ENCODE results near the gene TAF10. TPM values are rescaled to one million over a fixed set of nuclear protein-coding genes. Genes with fewer than 3 reads are reported as not detected.

Gene TAF10
- total RNA-seq, 1 donor from 2014 or later: 15.4 TPM

Other genes with a start within 250 kb of the TAF10 start
- 18.1 TPM for gene SMPD1, start 221.7 kb downstream of the TAF10 start, total RNA-seq (ENCODE audit: insufficient read depth, low replicate concordance)
- gene APBB1, start 193.1 kb downstream of the TAF10 start, total RNA-seq (ENCODE audit: insufficient read depth, low replicate concordance): 28.9 TPM
- gene HPX, start 171.2 kb downstream of the TAF10 start, total RNA-seq (ENCODE audit: insufficient read depth, low replicate concordance): 3.4 TPM
- 49.8 TPM for gene TRIM3, start 138.3 kb downstream of the TAF10 start, total RNA-seq (ENCODE audit: insufficient read depth, low replicate concordance)
- 33.2 TPM for gene ARFIP2, start 130.9 kb downstream of the TAF10 start, total RNA-seq (ENCODE audit: insufficient read depth, low replicate concordance)
- 26.7 TPM for gene TIMM10B, start 130.7 kb downstream of the TAF10 start, total RNA-seq (ENCODE audit: insufficient read depth, low replicate concordance)
- 9.1 TPM for gene DNHD1, start 114.9 kb downstream of the TAF10 start, total RNA-seq (ENCODE audit: insufficient read depth, low replicate concordance)
- 10.6 TPM for gene RRP8, start 8.6 kb downstream of the TAF10 start, total RNA-seq (ENCODE audit: insufficient read depth, low replicate concordance)
- gene ILK, start 8.4 kb downstream of the TAF10 start, total RNA-seq (ENCODE audit: insufficient read depth, low replicate concordance): 296 TPM
- 59.7 TPM for gene TPP1, start 7.2 kb upstream of the TAF10 start, total RNA-seq (ENCODE audit: insufficient read depth, low replicate concordance)
- 37.6 TPM for gene DCHS1, start 43.6 kb upstream of the TAF10 start, total RNA-seq (ENCODE audit: insufficient read depth, low replicate concordance)
- gene MRPL17, start 71.1 kb upstream of the TAF10 start, total RNA-seq (ENCODE audit: insufficient read depth, low replicate concordance): 55.4 TPM
- gene OR2AG2, start 159.8 kb upstream of the TAF10 start, total RNA-seq (ENCODE audit: insufficient read depth, low replicate concordance): 4.3 TPM
- gene OR2AG1, start 170.8 kb upstream of the TAF10 start, total RNA-seq (ENCODE audit: insufficient read depth, low replicate concordance): 4.6 TPM
- 1.9 TPM for gene OR6A2, start 187.5 kb upstream of the TAF10 start, total RNA-seq (ENCODE audit: insufficient read depth, low replicate concordance)
- not detected for gene OR10A5, start 233.5 kb upstream of the TAF10 start, total RNA-seq (ENCODE audit: insufficient read depth, low replicate concordance)

All from umbilical cord (tissue), 1 donor.